Islet of Langerhans (tissue), 1 donor: ENCODE data around the gene FANCL.
A peak's percentile ranks its signal among the peaks of the same experiment; 100 is the strongest.
"Not testable (repeated sequence)": the region's sequence is repeated elsewhere in the genome, so short reads cannot be mapped to it uniquely, and the experiment has no call there.

ENCODE experiments used
- FAIRE-seq: peaks from one replicate; lab custom pipeline; 2011; peaks lifted over from hg19 to GRCh38; lab: Jason Lieb, UNC

The FANCL gene

GRCh38 chr2:58240670-58241545 lies at the start of gene FANCL:
TSS of gene FANCL (minus strand) at chr2:58241325. CDS start at chr2:58241313, 12 bp downstream.
- peak; percentile 92 for FAIRE-seq

- FAIRE-seq, result no peak
These were observed 47.9 kb upstream of the FANCL start for GRCh38 chr2:58289029-58289428.

- FAIRE-seq, result no peak
These were observed 42.8 kb upstream of the FANCL start for GRCh38 chr2:58283931-58284330.

GRCh38 chr2:58275144-58275543 lies 34.0 kb upstream of the FANCL start:
- FAIRE-seq, result not testable (repeated sequence)

- no peak for FAIRE-seq
These were observed 30.7 kb upstream of the FANCL start for GRCh38 chr2:58271826-58272225.

GRCh38 chr2:58268685-58269084 lies 27.6 kb upstream of the FANCL start:
- no peak for FAIRE-seq

- no peak for FAIRE-seq
These were observed 25.1 kb upstream of the FANCL start for GRCh38 chr2:58266211-58266610.

GRCh38 chr2:58261209-58261608 lies 20.1 kb upstream of the FANCL start:
- no peak for FAIRE-seq

GRCh38 chr2:58258456-58258855 lies 17.3 kb upstream of the FANCL start:
- not testable (repeated sequence) for FAIRE-seq

GRCh38 chr2:58251331-58252201 lies 10.4 kb upstream of the FANCL start:
- FAIRE-seq, result not testable (repeated sequence)

GRCh38 chr2:58241546-58241864 lies 380 bp upstream of the FANCL start:
- no peak for FAIRE-seq

- FAIRE-seq, result no peak
These were observed 1.7 kb downstream of the FANCL start for GRCh38 chr2:58239243-58239925.

GRCh38 chr2:58237741-58238140 lies 3.4 kb downstream of the FANCL start:
- FAIRE-seq, result no peak

GRCh38 chr2:58235984-58236383 lies 5.1 kb downstream of the FANCL start:
- FAIRE-seq, result no peak

- no peak for FAIRE-seq
These were observed 6.0 kb downstream of the FANCL start for GRCh38 chr2:58235170-58235569.

- FAIRE-seq, result no peak
These were observed 12.8 kb downstream of the FANCL start for GRCh38 chr2:58228299-58228698.

- FAIRE-seq, result no peak
These were observed 13.8 kb downstream of the FANCL start for GRCh38 chr2:58227171-58227917.

GRCh38 chr2:58221909-58222308 lies 19.2 kb downstream of the FANCL start:
- no peak for FAIRE-seq

- FAIRE-seq, result peak; percentile 93
These were observed 25.7 kb downstream of the FANCL start for GRCh38 chr2:58215429-58215828.

GRCh38 chr2:58210951-58211568 lies 30.1 kb downstream of the FANCL start:
- not testable (repeated sequence) for FAIRE-seq

GRCh38 chr2:58207189-58207588 lies 33.9 kb downstream of the FANCL start:
- no peak for FAIRE-seq
